AML-193 (cell line): Measurements from ENCODE around the gene TCF23.
"Not testable (repeated sequence)": the region's sequence is repeated elsewhere in the genome, so short reads cannot be mapped to it uniquely, and the experiment has no call there.

Experiments
- DNase-seq, 2 experiments: peaks; one replicate each; lab custom pipeline; 2025; lab: John Stamatoyannopoulos, UW

The TCF23 gene

GRCh38 chr2:27154488-27154887, 5.7 kb downstream of the TCF23 start:
- DNase-seq: no peak

GRCh38 chr2:27155069-27155520, 6.3 kb downstream of the TCF23 start:
- no peak for DNase-seq

GRCh38 chr2:27158468-27158867, 9.7 kb downstream of the TCF23 start:
- no peak for DNase-seq

GRCh38 chr2:27159271-27159670, 10.5 kb downstream of the TCF23 start:
- no peak for DNase-seq

GRCh38 chr2:27160191-27160590, 11.4 kb downstream of the TCF23 start:
- no peak for DNase-seq

GRCh38 chr2:27162151-27163121, 13.6 kb downstream of the TCF23 start:
- DNase-seq: no peak

GRCh38 chr2:27164960-27165763, 16.4 kb downstream of the TCF23 start:
- no peak for DNase-seq

- DNase-seq: no peak
Measured at GRCh38 chr2:27170581-27171337, 22.0 kb downstream of the TCF23 start.

- DNase-seq: no peak
Measured at GRCh38 chr2:27171351-27171848, 22.6 kb downstream of the TCF23 start.

GRCh38 chr2:27174638-27175037, 25.8 kb downstream of the TCF23 start:
- no peak for DNase-seq

GRCh38 chr2:27175330-27175729, 26.5 kb downstream of the TCF23 start:
- no peak for DNase-seq

GRCh38 chr2:27175781-27176180, 27.0 kb downstream of the TCF23 start:
- not testable (repeated sequence) for DNase-seq

GRCh38 chr2:27177441-27178351, 28.9 kb downstream of the TCF23 start:
- no peak for DNase-seq

- no peak for DNase-seq
Measured at GRCh38 chr2:27178469-27178868, 29.7 kb downstream of the TCF23 start.

GRCh38 chr2:27179344-27180000, 30.7 kb downstream of the TCF23 start:
- DNase-seq: no peak

GRCh38 chr2:27182346-27182745, 33.5 kb downstream of the TCF23 start:
- no peak for DNase-seq

- no peak for DNase-seq
Measured at GRCh38 chr2:27184115-27184514, 35.3 kb downstream of the TCF23 start.

GRCh38 chr2:27185331-27186026, 36.7 kb downstream of the TCF23 start:
- peak; percentile 66 to 78 for DNase-seq

GRCh38 chr2:27186613-27187345, 38.0 kb downstream of the TCF23 start:
- DNase-seq: no peak
